Hepatic stellate cell (primary cell): ENCODE results near the gene PLEKHG4B.

Source experiments
- DNase-seq: peaks from one replicate; pipeline ENCODE4 v3.0.0; 2011; ENCODE audit warnings: low spot score

PLEKHG4B gene

DNA sequence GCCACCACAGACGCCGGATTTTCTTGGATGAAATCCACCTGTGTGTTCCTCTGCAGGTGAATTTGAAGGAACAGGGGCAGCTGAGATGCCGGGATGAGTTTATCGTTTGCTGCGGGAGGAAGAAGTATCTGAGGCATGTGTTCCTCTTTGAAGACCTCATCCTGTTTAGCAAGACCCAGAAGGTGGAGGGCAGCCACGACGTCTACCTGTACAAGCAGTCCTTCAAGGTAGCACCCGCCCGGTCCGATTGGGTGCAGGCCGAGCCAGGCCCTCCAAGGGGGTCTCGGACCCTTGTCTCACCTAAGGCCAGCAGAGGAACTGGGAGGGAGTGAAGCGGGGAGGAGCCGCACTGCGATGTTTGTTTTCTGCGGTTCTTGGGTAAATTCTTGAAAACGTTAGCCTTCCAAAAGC lies 80.9 kb downstream of the PLEKHG4B start:
- no peak for DNase-seq

DNA sequence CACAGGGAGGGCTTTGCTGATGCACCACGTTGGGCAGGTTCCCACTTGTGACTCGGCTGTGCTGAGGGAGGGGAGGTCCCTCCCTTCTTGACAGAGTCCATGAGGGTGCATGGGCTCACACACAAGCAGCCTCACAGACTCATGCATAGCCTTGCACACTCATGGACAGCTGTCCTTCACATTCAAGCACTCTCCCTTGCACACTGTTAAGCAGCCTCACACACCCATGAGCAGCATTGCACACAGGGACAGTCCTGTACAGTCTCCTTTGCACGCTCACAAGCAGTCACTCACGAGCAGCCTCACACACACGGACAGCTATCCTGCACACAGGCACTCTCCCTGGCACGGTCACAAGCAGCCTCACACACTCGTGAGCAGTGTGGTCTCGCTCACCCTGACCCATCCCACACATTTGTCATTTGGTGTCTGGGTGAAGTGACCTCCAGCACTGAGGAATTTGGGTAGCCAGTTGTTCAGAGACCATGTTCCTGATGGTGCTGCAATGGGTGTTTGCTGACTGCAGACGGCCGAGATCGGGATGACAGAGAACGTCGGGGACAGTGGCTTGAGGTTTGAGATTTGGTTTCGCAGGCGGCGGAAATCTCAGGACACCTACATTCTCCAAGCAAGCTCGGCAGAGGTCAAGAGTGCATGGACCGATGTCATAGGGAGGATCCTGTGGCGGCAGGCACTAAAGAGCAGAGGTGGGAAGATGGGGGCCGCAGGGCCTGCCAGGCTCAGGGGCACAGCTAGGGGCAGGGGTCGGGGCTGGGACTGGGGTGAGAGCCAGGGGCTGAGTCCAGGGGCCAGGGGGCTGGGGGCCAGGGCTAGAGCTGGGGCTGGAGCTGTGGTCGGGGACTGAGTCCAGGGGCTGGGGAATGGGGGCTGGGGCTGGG lies 81.7 kb downstream of the PLEKHG4B start:
- DNase-seq = no peak

GRCh38 chr5:174291-174600 lies 82.3 kb downstream of the PLEKHG4B start:
- DNase-seq = no peak

DNA sequence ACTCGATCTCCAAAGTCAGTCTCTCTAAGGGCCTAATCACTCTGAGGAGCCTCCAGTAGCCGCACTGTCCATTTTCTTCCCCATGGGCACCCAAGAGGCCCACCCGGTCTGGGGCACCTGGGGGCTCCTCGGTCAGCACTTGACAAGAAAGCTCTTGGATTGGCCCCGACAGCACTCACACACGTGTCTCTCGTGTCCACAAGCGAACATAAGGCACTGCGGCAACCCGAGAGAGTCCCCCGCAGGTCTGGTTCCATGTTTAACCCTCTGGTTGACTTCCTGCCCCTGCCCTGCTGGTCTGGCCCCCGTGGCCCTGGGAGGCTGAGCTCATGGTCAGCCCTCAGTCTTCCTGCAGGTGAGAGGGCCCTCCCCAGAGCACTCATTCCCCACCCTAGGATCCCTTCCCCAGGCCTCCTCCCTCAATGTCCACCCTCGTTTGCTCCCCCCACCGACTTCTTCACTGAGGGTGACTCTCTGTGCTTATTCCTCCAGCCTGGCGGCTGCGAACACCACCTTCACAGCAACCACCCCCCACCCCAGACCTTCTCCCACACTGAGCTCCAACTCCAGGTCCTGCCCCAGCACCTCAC lies 83.0 kb downstream of the PLEKHG4B start:
- DNase-seq = no peak

DNA sequence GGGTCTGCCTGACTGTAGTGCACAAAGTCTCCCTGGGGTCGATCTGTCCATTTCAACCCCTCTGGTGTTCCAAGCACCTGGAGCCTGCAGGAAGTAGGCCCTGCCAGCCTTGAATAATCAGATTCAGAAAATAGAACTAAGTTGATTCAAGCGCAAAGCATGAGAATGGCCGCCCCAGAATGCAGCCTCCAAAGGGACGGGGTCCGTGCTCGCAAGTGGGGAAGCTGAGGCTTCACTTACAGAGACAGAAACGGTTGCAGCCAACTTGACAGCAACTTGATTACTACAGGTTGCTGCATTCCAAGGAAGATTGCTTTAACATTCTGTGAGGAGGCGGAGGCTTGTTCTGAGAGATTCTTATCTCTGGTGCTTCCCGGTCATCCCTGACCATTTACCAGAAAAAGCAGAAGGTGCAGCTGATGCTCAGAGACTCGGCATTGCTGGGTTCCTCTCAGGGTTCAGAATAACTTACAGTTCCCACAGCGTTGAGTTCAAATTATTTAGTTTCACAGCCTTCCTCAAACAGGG lies 84.4 kb downstream of the PLEKHG4B start:
- no peak for DNase-seq

DNA sequence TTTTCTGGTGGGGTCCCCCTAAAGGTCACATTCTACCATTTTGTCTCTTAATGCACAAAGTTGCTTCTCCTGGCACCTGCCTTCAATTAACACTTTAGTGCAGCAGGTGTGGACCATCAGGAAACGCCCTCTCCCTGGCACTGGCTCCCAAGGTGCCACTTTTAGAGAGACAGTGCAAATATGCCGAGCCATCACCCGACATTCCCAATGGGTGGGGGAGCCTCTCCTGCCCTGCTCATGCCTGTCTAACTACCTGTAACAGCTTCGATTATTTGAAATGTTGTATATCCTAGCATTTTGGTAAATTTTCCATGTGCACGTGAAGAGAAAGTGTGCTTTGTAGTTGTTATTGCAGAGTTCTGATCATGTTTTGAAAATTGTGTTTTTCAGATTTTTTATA lies 86.1 kb downstream of the PLEKHG4B start:
- DNase-seq = no peak

DNA sequence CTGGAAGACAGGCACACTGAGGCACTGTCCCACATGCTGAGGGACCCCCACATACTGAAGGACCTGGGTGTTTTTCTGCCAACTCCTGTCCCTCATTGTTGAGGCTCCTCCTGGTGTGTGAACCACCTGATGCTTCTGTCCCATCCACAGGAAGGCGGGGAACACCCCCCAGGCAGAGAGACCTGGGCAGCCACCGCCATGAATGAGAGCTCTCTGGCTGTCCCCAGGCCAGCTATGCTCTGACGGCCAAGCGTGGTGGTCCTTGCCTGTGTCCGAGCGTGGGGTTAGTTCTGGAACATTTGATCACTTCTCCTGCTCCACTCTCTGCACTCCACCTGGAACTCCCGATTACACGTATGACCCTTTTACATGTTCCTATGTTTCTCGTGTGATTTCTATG lies 87.4 kb downstream of the PLEKHG4B start:
- DNase-seq = no peak

GRCh38 chr5:180286-180918 lies 88.4 kb downstream of the PLEKHG4B start:
- DNase-seq = no peak

GRCh38 chr5:181160-181559 lies 89.2 kb downstream of the PLEKHG4B start:
- no peak for DNase-seq

GRCh38 chr5:181566-181965 lies 89.6 kb downstream of the PLEKHG4B start:
- no peak for DNase-seq

GRCh38 chr5:182126-182525 lies 90.2 kb downstream of the PLEKHG4B start:
- no peak for DNase-seq

- no peak for DNase-seq
Measured at GRCh38 chr5:184471-184870, 92.5 kb downstream of the PLEKHG4B start.

GRCh38 chr5:185095-186070 lies 93.4 kb downstream of the PLEKHG4B start:
- peak; percentile 87 for DNase-seq

DNA sequence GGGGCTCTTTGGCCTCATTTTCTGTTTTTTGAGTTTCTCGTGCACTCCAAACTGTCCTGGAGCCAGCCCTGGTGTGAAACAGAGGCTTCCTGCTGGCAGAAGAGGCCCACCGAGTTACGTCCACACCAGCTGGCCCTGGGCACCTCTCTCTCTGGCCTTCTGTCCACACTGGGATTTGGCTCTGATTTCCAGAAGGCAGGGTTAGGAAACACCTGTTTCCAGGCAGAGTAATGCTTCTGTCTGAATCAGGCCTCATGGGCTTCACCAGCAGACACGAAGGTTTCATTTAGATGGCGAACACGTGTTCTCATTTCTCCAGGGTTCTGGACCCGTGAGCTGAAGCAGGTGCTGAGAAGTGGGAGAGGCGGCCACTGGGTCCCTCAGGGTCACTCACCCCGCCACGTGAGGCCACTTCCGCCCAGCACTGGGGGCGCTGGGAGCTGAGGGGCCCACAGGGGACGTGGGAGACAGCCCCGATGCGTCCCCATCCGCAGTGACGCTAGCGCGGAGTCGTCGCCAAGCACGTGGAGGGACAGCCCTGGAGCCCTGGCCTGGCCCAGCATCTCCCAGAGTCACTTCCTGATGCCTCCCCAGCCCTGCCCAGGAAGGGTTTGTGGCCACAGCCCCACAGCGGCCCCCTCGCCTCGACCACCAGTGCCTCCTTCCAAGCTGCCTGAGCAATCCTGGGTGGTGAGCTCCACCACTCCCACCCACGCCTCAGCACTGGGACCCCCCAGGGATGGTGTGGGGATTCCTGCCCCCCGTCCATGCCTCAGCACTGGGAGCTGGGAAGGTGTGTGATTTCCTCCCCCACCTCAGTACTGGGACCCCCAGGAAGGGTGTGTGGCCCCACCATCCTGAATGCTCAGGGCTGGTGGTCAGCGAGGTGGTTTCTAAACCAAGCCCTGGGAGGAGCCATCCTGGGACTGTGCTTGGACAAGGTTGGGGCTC lies 94.4 kb downstream of the PLEKHG4B start:
- DNase-seq = no peak

DNA sequence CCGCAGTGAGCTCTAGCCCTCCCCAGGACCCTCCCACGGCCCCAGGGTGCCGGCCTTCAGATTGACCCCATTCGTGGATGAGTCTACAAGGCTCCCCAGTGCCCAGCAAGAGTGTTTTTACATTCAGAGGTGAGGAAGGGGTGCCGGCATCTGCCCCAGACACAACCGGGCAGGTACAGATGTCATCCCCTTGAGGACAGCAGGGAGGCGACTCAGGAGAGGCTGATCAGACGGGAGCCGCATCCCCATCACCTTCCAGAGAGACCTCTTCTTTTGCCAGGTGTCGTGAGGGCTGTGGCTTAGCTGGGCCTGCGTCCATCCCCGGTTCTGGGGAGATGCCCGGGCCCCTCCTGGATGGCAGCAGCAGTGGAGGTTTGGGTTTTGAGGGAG lies 95.1 kb downstream of the PLEKHG4B start:
- no peak for DNase-seq

GRCh38 chr5:187617-188451 lies 95.9 kb downstream of the PLEKHG4B start:
- DNase-seq = no peak

- DNase-seq = peak; percentile 96
Measured at GRCh38 chr5:188488-189481, 96.8 kb downstream of the PLEKHG4B start.

DNA sequence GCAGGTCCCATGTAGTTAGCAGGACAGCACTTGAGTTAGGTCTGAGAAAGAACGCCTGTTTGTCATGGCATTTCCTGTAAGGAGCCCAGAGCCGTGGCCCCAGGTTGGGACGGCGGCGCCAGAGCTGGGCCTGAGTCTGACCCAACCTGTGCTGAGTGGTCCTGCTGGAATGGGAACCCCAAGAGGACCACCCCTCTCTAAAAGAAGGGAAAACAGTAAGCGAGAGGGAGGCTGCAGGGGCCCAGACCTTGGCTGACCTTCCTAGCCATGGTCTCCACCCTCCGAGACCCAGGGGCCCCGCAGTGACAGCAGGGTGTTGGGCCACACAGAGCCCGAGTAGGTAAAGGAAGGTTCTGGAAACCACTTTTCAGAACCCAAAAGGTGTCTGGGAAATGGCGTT lies 97.5 kb downstream of the PLEKHG4B start:
- no peak for DNase-seq

- no peak for DNase-seq
Measured at GRCh38 chr5:189976-190365, 98.0 kb downstream of the PLEKHG4B start.
